HUES6 (cell line): ENCODE data around the gene SOAT2.
"Not testable (repeated sequence)": the region's sequence is repeated elsewhere in the genome, so short reads cannot be mapped to it uniquely, and the experiment has no call there.

Experiments used
- H3K27ac ChIP-seq: 2 replicates; pipeline ENCODE4 v1.7.0; 2013; ENCODE audit warnings: low read depth, mild to moderate bottlenecking, low read length, inconsistent platforms
- H3K27me3 ChIP-seq: 2 replicates; pipeline ENCODE4 v1.6.1; 2013; ENCODE audit warnings: low read length; ENCODE audit not compliant: control insufficient read depth, insufficient read depth
- H3K36me3 ChIP-seq: 2 replicates; pipeline ENCODE4 v1.6.1; 2013; ENCODE audit warnings: low read length; ENCODE audit not compliant: control insufficient read depth, insufficient read depth
- H3K4me1 ChIP-seq: 2 replicates; pipeline ENCODE4 v1.6.1; 2013; ENCODE audit warnings: low read length; ENCODE audit not compliant: control insufficient read depth, insufficient read depth
- H3K4me3 ChIP-seq: 2 replicates; pipeline ENCODE4 v1.5.1; 2013; ENCODE audit warnings: low read depth, low read length
- H3K9ac ChIP-seq: one replicate; pipeline ENCODE4 v1.6.1; 2013; ENCODE audit warnings: mild to moderate bottlenecking, low read length
- H3K9me3 ChIP-seq: 2 replicates; pipeline ENCODE4 v1.6.1; 2013; ENCODE audit warnings: low read depth, low read length; ENCODE audit not compliant: control insufficient read depth, insufficient read depth

Gene SOAT2

GRCh38 chr12:53101266-53101665 lies 2.0 kb upstream of the SOAT2 start:
- peaks cover 29% of the 10 kb centered on the region for H3K27me3 ChIP-seq
- peaks cover 15% of the 10 kb centered on the region for H3K4me1 ChIP-seq
- H3K9me3 ChIP-seq = no peaks in the 10 kb centered on the region
- H3K4me3 ChIP-seq = no peak overlapping the region
- H3K27ac ChIP-seq = no peak overlapping the region
- H3K36me3 ChIP-seq = no peaks in the 10 kb centered on the region
- H3K9ac ChIP-seq = no peak overlapping the region

DNA sequence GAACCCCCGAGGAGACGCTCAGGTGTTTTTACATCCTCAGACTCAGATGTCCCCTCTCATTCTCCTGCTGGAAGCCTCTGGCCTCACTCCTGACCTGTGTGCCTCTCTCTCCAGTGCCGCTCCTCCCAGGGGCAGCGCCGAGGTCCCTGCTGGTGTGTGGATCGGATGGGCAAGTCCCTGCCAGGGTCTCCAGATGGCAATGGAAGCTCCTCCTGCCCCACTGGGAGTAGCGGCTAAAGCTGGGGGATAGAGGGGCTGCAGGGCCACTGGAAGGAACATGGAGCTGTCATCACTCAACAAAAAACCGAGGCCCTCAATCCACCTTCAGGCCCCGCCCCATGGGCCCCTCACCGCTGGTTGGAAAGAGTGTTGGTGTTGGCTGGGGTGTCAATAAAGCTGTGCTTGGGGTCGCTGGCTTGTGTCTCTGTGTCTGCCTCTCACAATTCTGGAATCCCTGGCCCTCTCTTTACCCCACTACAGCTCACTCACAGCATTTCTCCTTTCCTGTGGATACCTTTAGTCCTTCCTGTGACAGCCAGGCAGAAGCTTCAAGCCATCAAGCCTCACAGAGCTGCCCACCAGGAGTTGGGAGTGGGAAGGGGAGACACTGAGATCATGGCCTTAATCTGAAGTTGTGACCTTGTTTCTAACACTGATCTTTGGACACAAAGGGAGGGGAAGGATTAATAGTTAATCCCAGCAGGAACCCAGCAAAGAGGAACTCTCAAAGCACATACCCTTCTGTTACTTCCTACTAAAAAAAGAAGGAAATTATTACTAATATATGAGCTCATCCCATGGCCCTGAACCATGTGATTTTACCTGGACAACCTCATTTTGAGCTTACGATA lies 1.1 kb upstream of the SOAT2 start:
- Histone ChIP-seq H3K27ac (no peak overlapping the region), H3K4me1 (peaks cover 14% of the 10 kb centered on the region), H3K36me3 (no peaks in the 10 kb centered on the region), H3K9me3 (no peaks in the 10 kb centered on the region), H3K9ac (no peak overlapping the region), H3K27me3 (peaks cover 21% of the 10 kb centered on the region), H3K4me3 (no peak overlapping the region)

DNA sequence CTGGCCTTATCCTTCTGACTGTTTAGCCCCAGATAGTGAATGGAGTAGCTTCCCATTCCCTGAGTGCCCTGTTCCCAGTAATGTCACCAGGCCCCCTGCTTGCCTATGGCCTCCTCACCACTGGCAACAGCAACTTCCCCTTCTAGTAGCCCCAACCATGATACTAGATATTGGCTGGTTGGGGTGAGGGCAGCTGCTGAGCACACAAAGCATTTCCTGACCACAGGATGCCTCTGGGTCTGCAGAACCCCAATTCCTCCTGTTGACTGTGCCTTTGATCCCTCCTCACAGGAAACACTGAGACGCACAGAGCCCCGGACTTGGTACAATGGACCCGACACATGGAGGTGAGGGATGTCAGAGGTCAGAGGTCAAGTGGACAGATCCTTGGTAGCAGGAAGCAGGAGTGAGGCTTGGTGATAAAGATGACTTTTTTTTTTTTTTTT lies 597 bp downstream of the SOAT2 start:
- Histone ChIP-seq H3K27ac (no peak overlapping the region), H3K27me3 (peaks cover 4% of the 10 kb centered on the region), H3K36me3 (no peaks in the 10 kb centered on the region), H3K4me1 (peaks cover 5% of the 10 kb centered on the region), H3K9ac (no peak overlapping the region), H3K9me3 (no peaks in the 10 kb centered on the region), H3K4me3 (no peak overlapping the region)

- Histone ChIP-seq H3K27ac (no peak overlapping the region), H3K27me3 (no peaks in the 10 kb centered on the region), H3K9me3 (0 out of 2 replicates have a peak, but pooled peaks cover 2% of the 10 kb centered on the region), H3K36me3 (no peaks in the 10 kb centered on the region), H3K9ac (no peak overlapping the region), H3K4me3 (no peak overlapping the region), H3K4me1 (no peaks in the 10 kb centered on the region; the same call in 1 of the 2 replicates)
Measured at GRCh38 chr12:53105256-53105655, 2.0 kb downstream of the SOAT2 start.

GRCh38 chr12:53105712-53106439 lies 2.6 kb downstream of the SOAT2 start:
- Histone ChIP-seq H3K4me1 (no peaks in the 10 kb centered on the region; the same call in 1 of the 2 replicates), H3K27ac (no peak overlapping the region), H3K9me3 (0 out of 2 replicates have a peak, but pooled peaks cover 3% of the 10 kb centered on the region), H3K9ac (no peak overlapping the region), H3K36me3 (no peaks in the 10 kb centered on the region), H3K4me3 (no peak overlapping the region), H3K27me3 (no peaks in the 10 kb centered on the region)

DNA sequence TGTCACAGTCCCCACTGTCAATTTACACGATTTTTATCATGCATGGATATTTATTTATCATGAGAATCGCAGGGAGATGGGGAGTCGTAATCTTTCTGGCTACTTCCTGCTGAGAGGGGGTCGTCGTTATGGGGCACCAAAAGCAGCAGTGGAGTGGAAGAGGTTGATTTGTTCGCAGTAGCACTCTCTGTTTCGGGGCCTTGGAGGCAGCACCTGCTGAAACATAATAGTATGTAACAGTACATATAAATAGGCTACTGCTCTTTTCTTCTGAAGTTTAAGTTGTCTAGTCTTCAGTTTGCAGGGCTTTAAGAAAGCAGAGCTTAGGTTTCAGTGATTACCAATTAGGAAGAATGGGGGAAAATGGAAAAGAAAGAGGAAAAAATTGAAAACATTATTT lies 3.8 kb downstream of the SOAT2 start:
- Histone ChIP-seq H3K4me1 (no peaks in the 10 kb centered on the region; the same call in 1 of the 2 replicates), H3K4me3 (no peak overlapping the region), H3K9me3 (0 out of 2 replicates have a peak, but pooled peaks cover 3% of the 10 kb centered on the region), H3K27me3 (no peaks in the 10 kb centered on the region), H3K9ac (no peak overlapping the region), H3K36me3 (no peaks in the 10 kb centered on the region), H3K27ac (no peak overlapping the region)

DNA sequence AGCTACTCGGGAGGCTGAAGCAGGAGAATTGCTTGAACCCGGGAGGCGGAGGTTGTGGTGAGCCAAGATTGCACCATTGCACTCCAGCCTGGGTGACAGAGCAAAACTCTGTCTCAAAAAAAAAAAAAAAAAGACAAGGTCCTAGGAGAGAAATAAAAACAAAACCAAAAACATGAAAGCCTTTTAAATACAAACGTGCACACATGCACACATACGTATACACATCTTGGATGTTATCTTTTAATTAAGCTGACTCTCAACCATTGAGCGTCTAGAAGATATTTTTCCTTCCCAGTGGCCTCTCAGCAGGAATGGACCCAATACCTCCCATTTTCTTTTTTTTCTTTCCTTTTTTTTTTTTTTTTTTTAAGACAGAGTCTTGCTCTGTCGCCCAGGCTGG lies 9.1 kb downstream of the SOAT2 start:
- not testable (repeated sequence) for H3K27me3 ChIP-seq, H3K27ac ChIP-seq, H3K36me3 ChIP-seq, H3K4me3 ChIP-seq, H3K4me1 ChIP-seq, H3K9ac ChIP-seq, H3K9me3 ChIP-seq

GRCh38 chr12:53113136-53113705 lies 9.9 kb downstream of the SOAT2 start:
- Histone ChIP-seq H3K9ac (no peak overlapping the region), H3K36me3 (no peaks in the 10 kb centered on the region), H3K4me1 (no peaks in the 10 kb centered on the region)

DNA sequence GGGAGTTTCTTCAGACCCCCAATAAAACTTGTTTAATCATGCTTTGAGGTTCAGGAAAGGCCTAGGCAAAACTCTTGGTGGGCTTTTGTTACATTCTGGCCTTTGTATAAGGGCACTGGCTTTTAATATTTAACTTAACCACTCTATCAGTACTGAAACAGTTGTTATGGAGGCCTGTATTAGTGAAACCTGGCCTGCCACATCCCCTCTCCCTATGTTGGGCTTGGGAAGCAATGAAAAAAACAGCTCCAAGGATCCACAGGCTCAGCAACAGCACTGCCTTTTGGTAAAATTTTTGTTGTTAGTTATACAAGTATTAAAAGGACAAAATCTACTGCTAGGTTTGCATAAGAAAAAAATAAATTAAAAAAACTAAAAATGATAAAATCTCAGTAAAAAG lies 10.7 kb downstream of the SOAT2 start:
- Histone ChIP-seq H3K36me3 (no peaks in the 10 kb centered on the region), H3K27ac (no peak overlapping the region), H3K9me3 (0 out of 2 replicates have a peak, but pooled peaks cover 3% of the 10 kb centered on the region), H3K4me1 (no peaks in the 10 kb centered on the region), H3K4me3 (no peak overlapping the region), H3K9ac (no peak overlapping the region), H3K27me3 (no peaks in the 10 kb centered on the region)

More at GRCh38 chr12:53113136-53113705, 9.9 kb downstream of the SOAT2 start:
- no peak overlapping the region for H3K27ac ChIP-seq
- H3K4me3 ChIP-seq = no peak overlapping the region
- 0 out of 2 replicates have a peak, but pooled peaks cover 3% of the 10 kb centered on the region for H3K9me3 ChIP-seq
- no peaks in the 10 kb centered on the region for H3K27me3 ChIP-seq

- H3K36me3 ChIP-seq = no peaks in the 10 kb centered on the region
- H3K4me1 ChIP-seq = no peaks in the 10 kb centered on the region
- H3K27ac ChIP-seq = no peak overlapping the region
- H3K4me3 ChIP-seq = no peak overlapping the region
- H3K27me3 ChIP-seq = no peaks in the 10 kb centered on the region
- no peak overlapping the region for H3K9ac ChIP-seq
- H3K9me3 ChIP-seq = 0 out of 2 replicates have a peak, but pooled peaks cover 1% of the 10 kb centered on the region
Measured at GRCh38 chr12:53115112-53115890, 12.0 kb downstream of the SOAT2 start.
